Uterus (tissue), 4 donors: ENCODE measurements around the gene RANBP1. TPM values are rescaled to one million over a fixed set of nuclear protein-coding genes. Genes with fewer than 3 reads are reported as not detected.

ENCODE experiments used
- DNase-seq, 2 donors: peaks; one replicate each; pipeline ENCODE4 v3.0.0-alpha.2; 2019 to 2020
- H3K27ac ChIP-seq, 2 donors: fragments of 200-600 bp; sonication (generic); 1 replicate in 1 of 2; 2 replicates in 1 of 2; pipeline ENCODE4 v1.5.1; 2016 to 2018
- H3K27me3 ChIP-seq, 2 donors: fragments of 200-600 bp; sonication (generic); one replicate each; pipeline ENCODE4 v1.5.1; 2018 to 2019; ENCODE audit warnings: control low read depth in 1 of 2
- H3K36me3 ChIP-seq, 2 donors: fragments of 200-600 bp; sonication (generic); one replicate each; pipeline ENCODE4 v1.5.1; 2019; ENCODE audit warnings: control low read depth in 1 of 2
- H3K4me1 ChIP-seq, 2 donors: fragments of 200-600 bp; sonication (generic); one replicate each; pipeline ENCODE4 v1.5.1; 2018 to 2019; ENCODE audit warnings: control low read depth in 1 of 2
- H3K4me3 ChIP-seq, 2 donors: fragments of 200-600 bp; sonication (generic); 1 replicate in 1 of 2; 2 replicates in 1 of 2; pipeline ENCODE4 v1.5.1; 2018 to 2019; ENCODE audit warnings: mild to moderate bottlenecking in 1 of 2
- H3K9me3 ChIP-seq, 2 donors: fragments of 200-600 bp; sonication (generic); one replicate each; pipeline ENCODE4 v1.5.1; 2019; ENCODE audit warnings: control low read depth in 1 of 2
- POLR2A ChIP-seq, 2 donors: fragments of 450-650 bp; IDR thresholded peaks; one replicate each; pipeline ENCODE4 v1.6.1; 2016; ENCODE audit warnings: antibody characterized with exemption in 2 of 2, mild to moderate bottlenecking in 1 of 2, moderate library complexity in 1 of 2
- intact Hi-C: fragments of 100-400 bp; cut with DNase I; formaldehyde crosslinking; loops from one replicate; pipeline ENCODE4 v1.15.1; 2023; ENCODE audit warnings: low total_unique reads
- total RNA-seq, 4 donors: library from RNA; depleted of rRNA in 3 of 4; stranded (reverse); fragments of >200 nt in 3 of 4; gene quantifications; one replicate each; pipeline versions ENCODE4 v1.1.0 to v1.2.4, GENCODE V29; 2014 to 2023
- TF ChIP-seq, protein P1 (sequence below), 4 experiments: fragments of 200-600 bp in 2 of 4; fragments of 450-650 bp in 2 of 4; sonication (generic) in 2 of 4; IDR thresholded peaks; one replicate each; pipeline ENCODE4 v1.5.1; 2016 to 2019; ENCODE audit warnings: antibody characterized with exemption in 4 of 4, mild to moderate bottlenecking in 2 of 4, moderate library complexity in 1 of 4
- donor health status: DM: yes; HTN: yes; CAD: no.

The RANBP1 gene
- total RNA-seq, 4 donors from 2014 or later: 57.6 to 233 (median 135) TPM

DNA sequence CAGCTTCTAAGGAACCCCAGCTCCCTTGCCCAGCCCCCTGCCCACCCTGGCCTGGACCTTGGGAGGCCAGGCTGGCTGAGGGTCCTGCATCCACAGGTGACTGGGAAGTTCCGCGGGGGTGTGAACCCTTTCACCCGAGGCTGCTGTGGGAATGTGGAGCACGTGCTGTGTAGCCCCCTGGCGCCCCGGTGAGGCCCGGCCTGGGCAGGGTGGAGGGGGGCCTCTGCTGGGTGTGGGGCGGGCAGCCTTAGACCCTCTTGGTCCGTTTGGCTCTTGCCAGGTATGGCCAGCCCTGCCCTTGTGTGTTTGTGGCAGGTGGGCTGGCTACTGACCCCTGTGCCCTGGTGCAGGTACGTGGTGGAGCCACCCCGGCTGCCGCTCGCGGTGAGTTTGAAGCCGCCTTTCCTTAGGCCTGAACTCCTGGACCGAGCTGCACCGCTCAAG, 24.6 kb downstream of the RANBP1 start:
- H3K36me3 ChIP-seq: no peaks in the 10 kb centered on the region
- H3K4me3 ChIP-seq: no peak overlapping the region
- no peak overlapping the region for H3K27ac ChIP-seq
- no peaks in the 10 kb centered on the region for H3K9me3 ChIP-seq
- peaks cover 0 to 23% of the 10 kb centered on the region in 2 donors for H3K4me1 ChIP-seq
- DNase-seq: no peak
- TF ChIP-seq POLR2A (IDR thresholded peaks at IDR 0.05): no peak
- TF ChIP-seq, protein P1, sequence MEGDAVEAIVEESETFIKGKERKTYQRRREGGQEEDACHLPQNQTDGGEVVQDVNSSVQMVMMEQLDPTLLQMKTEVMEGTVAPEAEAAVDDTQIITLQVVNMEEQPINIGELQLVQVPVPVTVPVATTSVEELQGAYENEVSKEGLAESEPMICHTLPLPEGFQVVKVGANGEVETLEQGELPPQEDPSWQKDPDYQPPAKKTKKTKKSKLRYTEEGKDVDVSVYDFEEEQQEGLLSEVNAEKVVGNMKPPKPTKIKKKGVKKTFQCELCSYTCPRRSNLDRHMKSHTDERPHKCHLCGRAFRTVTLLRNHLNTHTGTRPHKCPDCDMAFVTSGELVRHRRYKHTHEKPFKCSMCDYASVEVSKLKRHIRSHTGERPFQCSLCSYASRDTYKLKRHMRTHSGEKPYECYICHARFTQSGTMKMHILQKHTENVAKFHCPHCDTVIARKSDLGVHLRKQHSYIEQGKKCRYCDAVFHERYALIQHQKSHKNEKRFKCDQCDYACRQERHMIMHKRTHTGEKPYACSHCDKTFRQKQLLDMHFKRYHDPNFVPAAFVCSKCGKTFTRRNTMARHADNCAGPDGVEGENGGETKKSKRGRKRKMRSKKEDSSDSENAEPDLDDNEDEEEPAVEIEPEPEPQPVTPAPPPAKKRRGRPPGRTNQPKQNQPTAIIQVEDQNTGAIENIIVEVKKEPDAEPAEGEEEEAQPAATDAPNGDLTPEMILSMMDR (IDR thresholded peaks at IDR 0.05): no peak
- intact Hi-C loops: no loop called here
- no peaks in the 10 kb centered on the region for H3K27me3 ChIP-seq

DNA sequence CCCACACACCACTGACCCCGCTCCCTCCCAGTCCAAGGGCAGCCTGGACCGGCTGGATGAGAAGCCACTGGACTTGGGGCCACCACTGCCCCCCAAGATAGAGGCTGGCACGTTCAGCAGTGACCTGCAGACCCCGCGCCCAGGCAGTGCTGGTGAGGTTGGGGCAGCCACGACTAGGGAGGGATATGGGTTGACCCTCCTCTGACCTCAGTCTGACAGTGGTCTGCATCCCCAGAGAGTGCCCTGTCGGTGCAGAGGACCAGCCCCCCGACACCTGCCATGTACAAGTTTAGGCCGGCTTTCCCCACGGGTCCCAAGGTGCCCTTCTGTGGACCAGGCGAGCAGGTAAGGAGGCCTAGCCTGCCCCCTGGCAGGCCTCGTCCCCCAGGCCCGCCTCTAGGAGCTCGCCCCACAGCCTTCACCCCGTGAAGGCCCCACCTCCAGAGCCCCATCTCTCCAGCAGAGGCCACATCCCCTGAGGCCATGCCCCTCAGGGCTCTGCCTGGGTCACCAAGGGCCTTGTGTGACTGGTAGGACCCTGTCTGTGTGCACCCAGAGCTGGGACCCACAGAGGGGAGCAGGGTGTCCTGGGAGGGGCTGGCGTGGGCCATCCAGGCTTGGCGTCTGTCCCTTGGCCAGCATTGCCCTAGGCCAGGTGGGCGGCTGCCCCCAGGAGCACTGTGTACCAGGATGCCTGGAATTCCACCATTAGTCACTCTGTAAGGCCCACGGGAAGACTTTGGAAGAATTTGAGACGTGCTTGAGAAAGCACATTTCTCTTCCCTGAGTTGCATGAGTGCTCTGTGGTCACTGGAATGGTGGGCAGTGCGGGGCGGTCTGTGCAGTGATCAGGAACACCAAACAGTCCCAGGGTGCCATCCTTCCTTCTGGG, 25.5 kb downstream of the RANBP1 start:
- Histone ChIP-seq H3K9me3 (no peaks in the 10 kb centered on the region), H3K27ac (no peak overlapping the region), H3K36me3 (no peaks in the 10 kb centered on the region), H3K4me1 (peaks cover 0 to 18% of the 10 kb centered on the region in 2 donors), H3K27me3 (no peaks in the 10 kb centered on the region), H3K4me3 (no peak overlapping the region)
- DNase-seq: no peak
- intact Hi-C loops: no loop called here
- TF ChIP-seq, protein P1 (IDR thresholded peaks at IDR 0.05): no peak
- TF ChIP-seq POLR2A (IDR thresholded peaks at IDR 0.05): no peak

DNA sequence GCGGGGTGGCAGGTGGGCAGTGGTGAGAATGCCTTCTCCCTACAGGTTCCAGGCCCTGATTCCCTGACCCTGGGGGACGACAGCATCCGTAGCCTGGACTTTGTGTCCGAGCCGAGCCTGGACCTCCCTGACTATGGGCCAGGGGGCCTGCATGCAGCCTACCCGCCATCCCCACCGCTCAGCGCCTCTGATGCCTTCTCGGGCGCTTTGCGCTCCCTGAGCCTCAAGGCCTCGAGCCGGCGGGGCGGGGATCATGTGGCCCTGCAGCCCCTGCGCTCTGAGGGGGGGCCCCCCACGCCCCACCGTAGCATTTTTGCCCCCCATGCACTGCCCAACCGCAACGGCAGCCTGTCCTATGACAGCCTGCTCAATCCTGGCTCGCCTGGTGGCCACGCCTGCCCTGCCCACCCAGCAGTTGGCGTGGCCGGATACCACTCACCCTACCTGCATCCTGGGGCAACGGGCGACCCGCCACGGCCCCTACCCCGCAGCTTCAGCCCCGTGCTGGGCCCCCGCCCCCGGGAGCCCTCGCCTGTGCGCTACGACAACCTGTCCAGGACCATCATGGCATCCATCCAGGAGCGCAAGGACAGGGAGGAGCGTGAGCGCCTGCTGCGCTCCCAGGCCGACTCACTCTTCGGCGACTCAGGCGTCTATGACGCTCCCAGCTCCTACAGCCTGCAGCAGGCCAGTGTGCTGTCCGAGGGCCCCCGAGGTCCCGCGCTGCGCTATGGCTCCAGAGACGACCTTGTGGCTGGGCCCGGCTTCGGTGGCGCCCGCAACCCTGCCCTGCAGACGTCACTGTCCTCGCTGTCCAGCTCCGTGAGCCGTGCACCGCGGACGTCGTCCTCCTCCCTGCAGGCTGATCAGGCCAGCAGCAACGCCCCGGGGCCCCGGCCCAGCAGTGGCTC, 27.1 kb downstream of the RANBP1 start:
- DNase-seq: no peak
- TF ChIP-seq, protein P1 (IDR thresholded peaks at IDR 0.05): no peak
- no peak for TF ChIP-seq POLR2A (IDR thresholded peaks at IDR 0.05)
- intact Hi-C loops: no loop called here
- H3K27ac ChIP-seq: no peak overlapping the region
- no peaks in the 10 kb centered on the region for H3K36me3 ChIP-seq
- H3K27me3 ChIP-seq: no peaks in the 10 kb centered on the region
- no peak overlapping the region for H3K4me3 ChIP-seq
- H3K9me3 ChIP-seq: no peaks in the 10 kb centered on the region
- H3K4me1 ChIP-seq: peaks cover 0 to 4% of the 10 kb centered on the region in 2 donors

DNA sequence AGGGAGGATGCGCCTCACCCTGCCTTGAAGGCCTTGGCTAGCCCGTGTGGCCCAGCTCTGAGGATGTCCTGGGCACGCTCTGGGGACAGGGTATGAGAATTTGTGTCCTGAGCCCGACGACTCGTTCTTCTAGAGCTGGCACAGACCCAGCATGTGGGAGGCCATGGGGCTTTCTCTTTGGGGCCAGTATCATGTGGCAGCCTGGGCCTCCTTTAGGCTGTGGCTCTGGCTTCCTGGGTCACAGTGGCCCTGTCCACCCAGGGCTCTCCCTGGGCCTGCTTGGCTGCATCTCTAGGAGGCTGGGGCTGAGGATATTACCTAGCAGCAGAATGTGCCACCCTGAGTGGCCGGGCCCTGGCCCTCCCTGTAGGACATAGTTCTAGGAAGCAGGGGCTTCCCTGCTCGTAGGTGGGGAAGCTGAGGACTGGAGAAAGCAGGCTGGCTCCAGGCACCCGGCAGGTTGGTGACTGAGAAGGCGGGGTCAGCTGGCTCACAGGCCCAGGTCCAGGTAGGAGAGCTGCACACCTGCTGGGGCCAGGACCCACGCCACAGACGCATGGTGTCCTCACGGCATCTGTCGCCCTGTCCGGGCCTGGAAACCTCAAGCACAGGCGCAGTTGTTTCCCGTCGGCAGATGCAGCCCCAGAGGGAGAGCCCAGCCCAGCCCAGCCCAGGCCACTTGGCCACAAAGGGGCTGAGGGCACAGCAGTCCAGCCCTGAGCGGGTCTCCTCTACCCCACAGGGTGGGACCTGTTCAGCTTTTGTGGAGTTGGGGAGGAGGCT, 28.2 kb downstream of the RANBP1 start:
- H3K4me1 ChIP-seq: no peaks in the 10 kb centered on the region
- H3K27me3 ChIP-seq: no peaks in the 10 kb centered on the region
- intact Hi-C loops: no loop called here
- no peak for TF ChIP-seq POLR2A (IDR thresholded peaks at IDR 0.05)
- TF ChIP-seq, protein P1 (IDR thresholded peaks at IDR 0.05): no peak
- no peaks in the 10 kb centered on the region for H3K9me3 ChIP-seq
- no peak overlapping the region for H3K27ac ChIP-seq
- DNase-seq: no peak
- H3K36me3 ChIP-seq: no peaks in the 10 kb centered on the region
- no peak overlapping the region for H3K4me3 ChIP-seq
